ENCODE data around the gene CPN2. TPM values are rescaled to one million over a fixed set of nuclear protein-coding genes. Genes with fewer than 3 reads are reported as not detected.

Gene CPN2
- total RNA-seq: 0.35 TPM
- long read RNA-seq: 0 reads

GRCh38 chr3:194351080-194351672, at the start of gene CPN2:
CPN2 (minus strand) TSS chr3:194351328; CDS start chr3:194342702, 8,626 bp downstream.
- intact Hi-C loops (cut with DNase I): no loop called here
- no peak for DNase-seq (ENCODE audit: low spot score)

GRCh38 chr3:194399874-194400411, 48.8 kb upstream of the CPN2 start:
- DNase-seq (ENCODE audit: low spot score): no peak
- intact Hi-C loops (cut with DNase I): loop anchor here (5.0 kb wide), 1 partner anchor 68 kb away; no protein-coding TSS in a partner anchor

- intact Hi-C loops (cut with DNase I): loop anchor here (5.0 kb wide), 1 partner anchor 67 kb away; no protein-coding TSS in a partner anchor
Measured at GRCh38 chr3:194399166-194399565, 48.0 kb upstream of the CPN2 start, which contains the start of gene GP5. GP5 (minus strand) TSS chr3:194399266; CDS start chr3:194398282, 984 bp downstream.

GRCh38 chr3:194397757-194398312, 46.7 kb upstream of the CPN2 start:
- intact Hi-C loops (cut with DNase I): loop anchor here (5.0 kb wide), 1 partner anchor 66 kb away; no protein-coding TSS in a partner anchor
- DNase-seq (ENCODE audit: low spot score): no peak

More at GRCh38 chr3:194399166-194399565, 48.0 kb upstream of the CPN2 start, which contains the start of gene GP5:
- no peak for DNase-seq (ENCODE audit: low spot score)

GRCh38 chr3:194396859-194397756, 46.0 kb upstream of the CPN2 start:
- no peak for DNase-seq (ENCODE audit: low spot score)
- intact Hi-C loops (cut with DNase I): loop anchor here (5.0 kb wide), 1 partner anchor 65 kb away; no protein-coding TSS in a partner anchor

GRCh38 chr3:194396539-194396858, 45.4 kb upstream of the CPN2 start:
- intact Hi-C loops (cut with DNase I): loop anchor here (5.0 kb wide), 1 partner anchor 64 kb away; no protein-coding TSS in a partner anchor
- no peak for DNase-seq (ENCODE audit: low spot score)

- intact Hi-C loops (cut with DNase I): loop anchor here (5.0 kb wide), 1 partner anchor 64 kb away; no protein-coding TSS in a partner anchor
Measured at GRCh38 chr3:194395778-194396538, 44.8 kb upstream of the CPN2 start.

GRCh38 chr3:194395212-194395611, 44.1 kb upstream of the CPN2 start:
- DNase-seq (ENCODE audit: low spot score): no peak
- intact Hi-C loops (cut with DNase I): loop anchor here (5.0 kb wide), 1 partner anchor 63 kb away; no protein-coding TSS in a partner anchor

More at GRCh38 chr3:194395778-194396538, 44.8 kb upstream of the CPN2 start:
- DNase-seq (ENCODE audit: low spot score): no peak

GRCh38 chr3:194392576-194392975, 41.4 kb upstream of the CPN2 start:
- intact Hi-C loops (cut with DNase I): no loop called here
- no peak for DNase-seq (ENCODE audit: low spot score)

GRCh38 chr3:194390835-194391234, 39.7 kb upstream of the CPN2 start:
- no peak for DNase-seq (ENCODE audit: low spot score)
- intact Hi-C loops (cut with DNase I): no loop called here

- intact Hi-C loops (cut with DNase I): no loop called here
- DNase-seq (ENCODE audit: low spot score): no peak
Measured at GRCh38 chr3:194389269-194389668, 38.1 kb upstream of the CPN2 start.

- intact Hi-C loops (cut with DNase I): no loop called here
- DNase-seq (ENCODE audit: low spot score): peak; percentile 66
Measured at GRCh38 chr3:194387926-194388418, 36.8 kb upstream of the CPN2 start.

GRCh38 chr3:194387276-194387675, 36.1 kb upstream of the CPN2 start:
- intact Hi-C loops (cut with DNase I): no loop called here
- peak; percentile 33 for DNase-seq (ENCODE audit: low spot score)

- intact Hi-C loops (cut with DNase I): no loop called here
Measured at GRCh38 chr3:194386648-194387047, 35.5 kb upstream of the CPN2 start.

GRCh38 chr3:194386066-194386465, 34.9 kb upstream of the CPN2 start:
- intact Hi-C loops (cut with DNase I): no loop called here

More at GRCh38 chr3:194386648-194387047, 35.5 kb upstream of the CPN2 start:
- peak; percentile 38 for DNase-seq (ENCODE audit: low spot score)

GRCh38 chr3:194384569-194385001, 33.5 kb upstream of the CPN2 start:
- intact Hi-C loops (cut with DNase I): no loop called here
- DNase-seq (ENCODE audit: low spot score): peak; percentile 47

More at GRCh38 chr3:194386066-194386465, 34.9 kb upstream of the CPN2 start:
- peak; percentile 27 for DNase-seq (ENCODE audit: low spot score)

- peak; percentile 67 for DNase-seq (ENCODE audit: low spot score)
Measured at GRCh38 chr3:194384156-194384555, 33.0 kb upstream of the CPN2 start.

GRCh38 chr3:194383276-194383940, 32.3 kb upstream of the CPN2 start:
- DNase-seq (ENCODE audit: low spot score): peak; percentile 63
- intact Hi-C loops (cut with DNase I): no loop called here

More at GRCh38 chr3:194384156-194384555, 33.0 kb upstream of the CPN2 start:
- intact Hi-C loops (cut with DNase I): no loop called here
